ENCODE data around the gene MAMDC2. TPM values are rescaled to one million over a fixed set of nuclear protein-coding genes. Genes with fewer than 3 reads are reported as not detected.

MAMDC2 gene
- total RNA-seq, 1 donor = 0.45 TPM

- no peak for DNase-seq (ENCODE audit: low read depth)
- TF ChIP-seq CTCF (IDR thresholded peaks at IDR 0.05; ENCODE audit: insufficient read depth, low read length) = no peak
- no peak overlapping the region for H3K4me3 ChIP-seq (ENCODE audit: low read depth, low read length)
Measured at GRCh38 chr9:70108181-70108580, 64.5 kb downstream of the MAMDC2 start.

GRCh38 chr9:70110194-70111041, 66.8 kb downstream of the MAMDC2 start:
- DNase-seq (ENCODE audit: low read depth) = peak; percentile 18
- no peak for TF ChIP-seq CTCF (IDR thresholded peaks at IDR 0.05; ENCODE audit: insufficient read depth, low read length)
- no peak overlapping the region for H3K4me3 ChIP-seq (ENCODE audit: low read depth, low read length)

GRCh38 chr9:70111042-70111602, 67.5 kb downstream of the MAMDC2 start:
- peak; percentile 78 for DNase-seq (ENCODE audit: low read depth)
- peak; percentile 86 for TF ChIP-seq CTCF (IDR thresholded peaks at IDR 0.05; ENCODE audit: insufficient read depth, low read length)
- H3K4me3 ChIP-seq (ENCODE audit: low read depth, low read length) = no peak overlapping the region

GRCh38 chr9:70111641-70112236, 68.1 kb downstream of the MAMDC2 start:
- no peak overlapping the region for H3K4me3 ChIP-seq (ENCODE audit: low read depth, low read length)
- no peak for TF ChIP-seq CTCF (IDR thresholded peaks at IDR 0.05; ENCODE audit: insufficient read depth, low read length)
- DNase-seq (ENCODE audit: low read depth) = no peak

- H3K4me3 ChIP-seq (ENCODE audit: low read depth, low read length) = no peak overlapping the region
- no peak for DNase-seq (ENCODE audit: low read depth)
- TF ChIP-seq CTCF (IDR thresholded peaks at IDR 0.05; ENCODE audit: insufficient read depth, low read length) = no peak
Measured at GRCh38 chr9:70112981-70113380, 69.3 kb downstream of the MAMDC2 start.

GRCh38 chr9:70113403-70114022, 69.9 kb downstream of the MAMDC2 start:
- peak; percentile 76 for DNase-seq (ENCODE audit: low read depth)
- no peak overlapping the region for H3K4me3 ChIP-seq (ENCODE audit: low read depth, low read length)
- peak; percentile 91 for TF ChIP-seq CTCF (IDR thresholded peaks at IDR 0.05; ENCODE audit: insufficient read depth, low read length)

All from fibroblast of the aortic adventitia (primary cell).